Right lobe of liver (tissue), 6 donors: Measurements from ENCODE around the gene ZNF524. TPM values are rescaled to one million over a fixed set of nuclear protein-coding genes. Genes with fewer than 3 reads are reported as not detected.

Experiments used
- ATAC-seq, 4 donors: fragments of 200-7000 bp; cut with Tn5 transposase; one replicate each; pipeline ENCODE4 v1.9.1; 2020; ENCODE audit warnings: mild to moderate bottlenecking in 4 of 4, moderate library complexity in 4 of 4
- DNase-seq, 3 donors: peaks; one replicate each; pipeline ENCODE4 v3.0.0-alpha.2; 2020
- H3K27ac ChIP-seq, 3 donors: fragments of 200-600 bp; one replicate each; pipeline ENCODE4 v1.8.0; 2022
- H3K27me3 ChIP-seq, 2 donors: fragments of 200-600 bp; one replicate each; pipeline ENCODE4 v1.8.0; 2022
- H3K36me3 ChIP-seq, 4 donors: fragments of 200-600 bp; sonication (generic) in 1 of 4; one replicate each; pipeline versions ENCODE4 v1.5.1 to v1.8.0; 2017 to 2022; ENCODE audit warnings: control low read depth in 1 of 4
- H3K4me1 ChIP-seq, 4 donors: fragments of 200-600 bp; sonication (generic) in 1 of 4; one replicate each; pipeline versions ENCODE4 v1.5.1 to v1.8.0; 2017 to 2022; ENCODE audit warnings: control low read depth in 1 of 4
- H3K4me3 ChIP-seq, 3 donors: fragments of 200-600 bp; one replicate each; pipeline ENCODE4 v1.8.0; 2022
- H3K9me3 ChIP-seq, 4 donors: fragments of 200-600 bp; sonication (generic) in 1 of 4; one replicate each; pipeline versions ENCODE4 v1.5.1 to v1.8.0; 2017 to 2022; ENCODE audit warnings: control low read depth in 1 of 4
- CTCF ChIP-seq, 4 donors: fragments of 200-600 bp in 3 of 4; fragments of 450-650 bp in 1 of 4; IDR thresholded peaks; one replicate each; pipeline versions ENCODE4 v1.5.1 to v1.8.0; 2016 to 2022; ENCODE audit warnings: antibody characterized with exemption in 4 of 4, mild to moderate bottlenecking in 2 of 4
- POLR2A ChIP-seq: fragments of 450-650 bp; IDR thresholded peaks from one replicate; pipeline ENCODE4 v1.6.1; 2017; ENCODE audit warnings: antibody characterized with exemption, mild to moderate bottlenecking
- WGBS: methylation state at CpG from one replicate; pipeline ENCODE4 v1.1.6; 2018; ENCODE audit warnings: low coverage, low lambda C conversion rate; ENCODE audit not compliant: insufficient coverage; ENCODE audit errors: missing lambda C conversion rate; 5-methylcytosine and 5-hydroxymethylcytosine counted together
- intact Hi-C, 2 donors: fragments of 100-400 bp; cut with DNase I; formaldehyde crosslinking; loops; one replicate each; pipeline versions ENCODE4 v1.11.2 to v1.14.1; 2022
- total RNA-seq, 6 experiments: library from RNA; depleted of rRNA in 2 of 6; stranded (reverse); fragments of >200 nt in 2 of 6; fragmentation: NEBNext Ultra II Directional in 3 of 6; extraction: Animal tissue kit (Norgen Biotek cat#: 25700) in 3 of 6; gene quantifications; one replicate each; pipeline versions ENCODE4 v1.1.0 to v1.2.4, GENCODE V29; 2016 to 2023
- donor health status: DM: no; HTN: yes; CAD: no.
- donor health status: DM: no; HTN: no; CAD: no.
- donor health status: DM: no; HTN: no; CAD: no.
- donor health status: DM: no; HTN: yes; CAD: no.
- donor health status: DM: no; HTN: yes; CAD: no.

Gene ZNF524
- total RNA-seq, 6 experiments from 2014 or later: 8.2 to 21.0 (median 11.3) TPM

- WGBS: 81% methylated on average over 4 of the region's 4 CpGs
- Histone ChIP-seq H3K9me3 (no peaks in the 10 kb centered on the region), H3K4me1 (no peaks in the 10 kb centered on the region), H3K27ac (no peak overlapping the region), H3K27me3 (no peaks in the 10 kb centered on the region), H3K36me3 (peaks cover 0 to 9% (median 2%) of the 10 kb centered on the region in 4 donors), H3K4me3 (no peak overlapping the region)
- DNase-seq (no peak), ATAC-seq (no peak)
- TF ChIP-seq CTCF (IDR thresholded peaks at IDR 0.05): no peak
- TF ChIP-seq POLR2A: no peak
- intact Hi-C loops: no loop called here
Measured at GRCh38 chr19:55594996-55595545, 5.0 kb upstream of the ZNF524 start.

GRCh38 chr19:55596304-55596703, 3.8 kb upstream of the ZNF524 start:
- ATAC-seq (no peak), DNase-seq (no peak)
- Histone ChIP-seq H3K36me3 (peaks cover 0 to 9% (median 2%) of the 10 kb centered on the region in 4 donors), H3K27me3 (no peaks in the 10 kb centered on the region), H3K4me3 (no peak overlapping the region), H3K27ac (no peak overlapping the region), H3K9me3 (no peaks in the 10 kb centered on the region), H3K4me1 (no peaks in the 10 kb centered on the region)
- WGBS: 46% methylated on average over 2 of the region's 3 CpGs
- TF ChIP-seq CTCF (IDR thresholded peaks at IDR 0.05) (no peak), POLR2A (no peak)
- intact Hi-C loops: no loop called here

- ATAC-seq (no peak), DNase-seq (peak in 2 of 3 donors; percentile 52 to 64)
- no peak overlapping the region for H3K27ac ChIP-seq
- intact Hi-C loops: no loop called here
- TF ChIP-seq CTCF (IDR thresholded peaks at IDR 0.05) (no peak), POLR2A (no peak)
- no peak overlapping the region for H3K4me3 ChIP-seq
- peaks cover 0 to 9% (median 2%) of the 10 kb centered on the region in 4 donors for H3K36me3 ChIP-seq
- no peaks in the 10 kb centered on the region for H3K9me3 ChIP-seq
- no peaks in the 10 kb centered on the region for H3K4me1 ChIP-seq
- 96% methylated on average over 9 of the region's 30 CpGs for WGBS
- H3K27me3 ChIP-seq: no peaks in the 10 kb centered on the region
Measured at GRCh38 chr19:55597501-55597921, 2.6 kb upstream of the ZNF524 start.

- H3K27ac ChIP-seq: no peak overlapping the region
- no peaks in the 10 kb centered on the region for H3K27me3 ChIP-seq
- 90% methylated on average over 9 of the region's 9 CpGs for WGBS
- no peak for DNase-seq
- no peak for ATAC-seq
- peaks cover 0 to 9% (median 2%) of the 10 kb centered on the region in 4 donors for H3K36me3 ChIP-seq
- TF ChIP-seq CTCF (IDR thresholded peaks at IDR 0.05) (no peak), POLR2A (no peak)
- intact Hi-C loops: no loop called here
- no peaks in the 10 kb centered on the region for H3K4me1 ChIP-seq
- H3K4me3 ChIP-seq: no peak overlapping the region
- no peaks in the 10 kb centered on the region for H3K9me3 ChIP-seq
Measured at GRCh38 chr19:55598034-55598433, 2.1 kb upstream of the ZNF524 start.
